Parathyroid adenoma (tissue), 2 donors: ENCODE data around the gene PNMA6E.
"Not testable (repeated sequence)": the region's sequence is repeated elsewhere in the genome, so short reads cannot be mapped to it uniquely, and the experiment has no call there.

Experiments used
- H2AFZ ChIP-seq: fragments of 300-600 bp; sonication (generic); one replicate; pipeline ENCODE4 v1.7.0; 2017; ENCODE audit warnings: antibody characterized with exemption, mild to moderate bottlenecking
- H3K27ac ChIP-seq: fragments of 300-600 bp; sonication (generic); one replicate; pipeline ENCODE4 v1.7.0; 2017
- H3K27me3 ChIP-seq: fragments of 300-600 bp; sonication (generic); one replicate; pipeline ENCODE4 v1.7.0; 2017; ENCODE audit warnings: low read length; ENCODE audit not compliant: control insufficient read depth, insufficient read depth
- H3K36me3 ChIP-seq: fragments of 300-600 bp; sonication (generic); one replicate; pipeline ENCODE4 v1.7.0; 2017; ENCODE audit warnings: low read length; ENCODE audit not compliant: control insufficient read depth, insufficient read depth
- H3K4me1 ChIP-seq: fragments of 300-600 bp; sonication (generic); one replicate; pipeline ENCODE4 v1.7.0; 2017; ENCODE audit warnings: control low read depth
- H3K4me2 ChIP-seq: fragments of 300-600 bp; sonication (generic); one replicate; pipeline ENCODE4 v1.7.0; 2017; ENCODE audit warnings: low read length
- H3K4me3 ChIP-seq: fragments of 300-600 bp; sonication (generic); one replicate; pipeline ENCODE4 v1.7.0; 2017; ENCODE audit warnings: low read depth, low read length
- H3K79me2 ChIP-seq: fragments of 300-600 bp; sonication (generic); one replicate; pipeline ENCODE4 v1.7.0; 2017; ENCODE audit warnings: control low read depth
- H3K9ac ChIP-seq: fragments of 300-600 bp; sonication (generic); one replicate; pipeline ENCODE4 v1.7.0; 2017; ENCODE audit warnings: mild to moderate bottlenecking
- H3K9me3 ChIP-seq: fragments of 300-600 bp; sonication (generic); one replicate; pipeline ENCODE4 v1.7.0; 2017; ENCODE audit warnings: low read length; ENCODE audit not compliant: control insufficient read depth
- TF ChIP-seq, protein P1 (sequence below): fragments of 300-600 bp; sonication (generic); IDR thresholded peaks from one replicate; pipeline ENCODE4 v1.7.0; 2017; ENCODE audit warnings: antibody characterized with exemption, mild to moderate bottlenecking
- donor health status: primary hyperparathyroidism.

The PNMA6E gene

DNA sequence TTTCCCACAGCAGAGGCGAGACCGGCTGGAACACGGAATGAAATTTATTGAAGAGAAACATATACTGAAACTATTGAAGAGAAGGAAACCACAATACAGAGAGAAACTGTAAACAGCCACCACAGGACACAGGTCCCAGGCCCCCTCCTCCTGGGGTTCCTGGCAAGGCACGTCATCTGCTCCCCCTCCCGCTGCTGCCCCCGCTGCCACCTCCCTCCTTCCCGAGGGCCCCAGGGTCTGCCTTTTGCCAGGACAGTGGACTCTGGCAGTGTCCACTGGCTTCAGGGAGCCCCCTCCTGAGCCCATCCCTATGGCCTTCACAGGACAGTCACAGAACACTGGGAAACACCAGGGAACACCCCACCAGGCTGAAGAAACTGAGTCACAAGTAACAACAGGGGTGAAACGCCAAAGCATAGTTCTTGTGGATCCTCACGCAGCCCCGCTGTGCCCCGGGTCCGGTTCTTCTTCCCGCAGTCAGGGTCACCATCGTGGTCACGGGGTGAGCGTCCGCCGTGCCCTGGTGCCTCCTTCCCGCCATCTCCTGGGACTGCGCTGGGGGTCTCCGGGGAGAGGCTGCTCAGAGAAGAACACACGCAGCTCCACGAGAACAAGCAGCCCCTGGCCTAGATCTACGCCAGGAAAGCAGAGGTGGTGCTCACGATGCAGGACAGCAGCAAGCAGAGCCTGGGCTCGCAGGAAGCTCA lies 5.4 kb downstream of the PNMA6E start:
- H3K79me2 ChIP-seq: no peaks in the 10 kb centered on the region
- H3K4me2 ChIP-seq: no peak overlapping the region
- no peak overlapping the region for H3K9ac ChIP-seq
- H2AFZ ChIP-seq: no peak overlapping the region
- no peaks in the 10 kb centered on the region for H3K9me3 ChIP-seq
- H3K4me3 ChIP-seq: no peak overlapping the region
- no peaks in the 10 kb centered on the region for H3K36me3 ChIP-seq
- no peaks in the 10 kb centered on the region for H3K27me3 ChIP-seq
- H3K27ac ChIP-seq: no peak overlapping the region
- no peaks in the 10 kb centered on the region for H3K4me1 ChIP-seq
- TF ChIP-seq, protein P1, sequence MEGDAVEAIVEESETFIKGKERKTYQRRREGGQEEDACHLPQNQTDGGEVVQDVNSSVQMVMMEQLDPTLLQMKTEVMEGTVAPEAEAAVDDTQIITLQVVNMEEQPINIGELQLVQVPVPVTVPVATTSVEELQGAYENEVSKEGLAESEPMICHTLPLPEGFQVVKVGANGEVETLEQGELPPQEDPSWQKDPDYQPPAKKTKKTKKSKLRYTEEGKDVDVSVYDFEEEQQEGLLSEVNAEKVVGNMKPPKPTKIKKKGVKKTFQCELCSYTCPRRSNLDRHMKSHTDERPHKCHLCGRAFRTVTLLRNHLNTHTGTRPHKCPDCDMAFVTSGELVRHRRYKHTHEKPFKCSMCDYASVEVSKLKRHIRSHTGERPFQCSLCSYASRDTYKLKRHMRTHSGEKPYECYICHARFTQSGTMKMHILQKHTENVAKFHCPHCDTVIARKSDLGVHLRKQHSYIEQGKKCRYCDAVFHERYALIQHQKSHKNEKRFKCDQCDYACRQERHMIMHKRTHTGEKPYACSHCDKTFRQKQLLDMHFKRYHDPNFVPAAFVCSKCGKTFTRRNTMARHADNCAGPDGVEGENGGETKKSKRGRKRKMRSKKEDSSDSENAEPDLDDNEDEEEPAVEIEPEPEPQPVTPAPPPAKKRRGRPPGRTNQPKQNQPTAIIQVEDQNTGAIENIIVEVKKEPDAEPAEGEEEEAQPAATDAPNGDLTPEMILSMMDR: no peak

- H3K4me3 ChIP-seq: no peak overlapping the region
- H3K9me3 ChIP-seq: no peaks in the 10 kb centered on the region
- TF ChIP-seq, protein P1: no peak
- no peak overlapping the region for H3K27ac ChIP-seq
- H2AFZ ChIP-seq: no peak overlapping the region
- H3K36me3 ChIP-seq: no peaks in the 10 kb centered on the region
- no peaks in the 10 kb centered on the region for H3K79me2 ChIP-seq
- H3K4me1 ChIP-seq: no peaks in the 10 kb centered on the region
- no peaks in the 10 kb centered on the region for H3K27me3 ChIP-seq
- H3K4me2 ChIP-seq: no peak overlapping the region
- H3K9ac ChIP-seq: no peak overlapping the region
These were observed 6.5 kb downstream of the PNMA6E start for GRCh38 chrX:153394612-153395011.

DNA sequence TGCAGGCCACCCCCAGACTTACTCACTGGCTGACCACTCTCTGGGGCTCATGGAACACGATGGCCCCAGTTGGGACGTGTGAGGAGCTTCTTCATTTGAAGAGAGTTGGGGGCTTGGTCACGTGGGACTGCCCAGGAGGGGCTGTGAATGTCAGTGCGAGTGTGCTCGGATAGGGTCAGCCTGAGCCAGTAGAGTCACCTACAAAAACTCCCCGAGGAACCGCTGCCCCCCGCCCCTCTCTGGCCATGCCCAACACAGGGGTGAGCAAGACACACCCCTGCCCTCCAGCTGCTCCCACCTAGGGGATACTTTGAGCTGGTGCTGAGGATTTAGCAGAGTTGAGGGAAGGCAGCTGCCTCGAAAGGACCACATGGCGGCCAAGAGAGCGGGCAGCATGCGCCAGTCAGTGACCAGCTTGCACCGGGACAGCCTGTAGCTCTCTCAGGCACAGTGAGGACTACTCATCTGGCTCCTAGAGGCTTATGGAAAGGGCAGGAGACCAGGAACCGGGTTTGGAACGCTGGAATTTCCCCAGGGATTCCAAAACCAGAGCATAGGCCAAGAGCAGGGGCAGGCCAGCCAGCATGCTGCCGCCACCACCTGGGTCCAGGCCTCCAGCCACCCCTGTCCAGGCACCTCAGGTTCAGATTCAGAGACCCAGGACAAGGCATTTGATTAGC lies 8.4 kb downstream of the PNMA6E start:
- TF ChIP-seq, protein P1: no peak

GRCh38 chrX:153389460-153389768 lies 11.7 kb downstream of the PNMA6E start:
- not testable (repeated sequence) for H3K27me3 ChIP-seq, H3K36me3 ChIP-seq, H3K9me3 ChIP-seq, H3K9ac ChIP-seq, H3K4me2 ChIP-seq, H2AFZ ChIP-seq, H3K4me3 ChIP-seq, H3K79me2 ChIP-seq, H3K27ac ChIP-seq, H3K4me1 ChIP-seq

More for the DNA sequence above, 8.4 kb downstream of the PNMA6E start:
- Histone ChIP-seq H3K9ac (no peak overlapping the region), H3K4me2 (no peak overlapping the region), H3K27ac (no peak overlapping the region), H3K4me3 (no peak overlapping the region), H3K79me2 (no peaks in the 10 kb centered on the region), H3K36me3 (no peaks in the 10 kb centered on the region), H3K9me3 (no peaks in the 10 kb centered on the region), H3K4me1 (no peaks in the 10 kb centered on the region), H3K27me3 (no peaks in the 10 kb centered on the region), H2AFZ (no peak overlapping the region)

DNA sequence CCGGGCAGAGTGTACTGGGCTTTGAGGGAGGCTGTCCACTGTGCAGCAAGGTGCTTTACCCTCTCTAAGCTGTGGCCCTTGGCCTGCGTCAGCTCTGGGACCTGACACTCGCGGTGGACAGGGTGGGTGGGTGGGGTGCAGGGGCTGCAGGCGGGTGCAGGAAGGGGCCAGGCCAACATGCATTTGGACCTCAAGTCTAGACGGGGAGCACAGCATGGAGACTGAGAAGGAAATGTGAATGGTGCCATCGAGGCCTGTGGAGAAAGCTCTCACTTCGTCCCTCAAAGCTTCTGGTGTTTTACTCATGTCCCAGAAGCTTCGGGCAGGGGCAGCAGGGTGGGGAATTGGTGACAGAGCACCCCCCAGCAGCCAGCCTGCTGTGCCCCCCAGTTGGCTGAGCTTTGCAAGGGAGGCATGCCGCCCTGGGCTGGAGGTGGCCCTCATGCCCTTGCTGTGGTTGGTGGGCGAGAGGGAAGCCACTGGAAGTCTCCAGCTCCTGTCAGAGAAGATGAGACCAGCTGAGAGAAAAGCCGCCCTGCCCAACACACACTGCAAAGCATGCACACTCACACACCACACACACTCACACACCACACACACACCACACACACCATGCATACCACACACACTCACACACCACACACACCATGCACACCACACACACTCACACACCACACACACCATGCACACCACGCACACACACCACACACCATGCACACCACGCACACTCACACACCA lies 12.3 kb downstream of the PNMA6E start:
- no peaks in the 10 kb centered on the region for H3K4me1 ChIP-seq
- TF ChIP-seq, protein P1: no peak
- H3K9ac ChIP-seq: no peak overlapping the region
- H2AFZ ChIP-seq: no peak overlapping the region
- no peak overlapping the region for H3K4me3 ChIP-seq
- no peaks in the 10 kb centered on the region for H3K9me3 ChIP-seq
- H3K36me3 ChIP-seq: no peaks in the 10 kb centered on the region
- H3K27me3 ChIP-seq: no peaks in the 10 kb centered on the region
- no peaks in the 10 kb centered on the region for H3K79me2 ChIP-seq
- H3K27ac ChIP-seq: no peak overlapping the region
- no peak overlapping the region for H3K4me2 ChIP-seq
